COLO668 (cell line): Measurements from ENCODE around the gene GPR137B.

Source experiments
- DNase-seq: peaks from one replicate; lab custom pipeline; 2025; ENCODE audit not compliant: unreplicated experiment; lab: John Stamatoyannopoulos, UW

Gene GPR137B

GRCh38 chr1:236142253-236143103 is at the start of gene GPR137B:
TSS of gene GPR137B (plus strand) at chr1:236142539. CDS start at chr1:236142623, 84 bp downstream.
- peak; percentile 61 for DNase-seq

- no peak for DNase-seq
These were observed 49.4 kb upstream of the GPR137B start for GRCh38 chr1:236092899-236093298.

GRCh38 chr1:236095705-236096520 is 46.4 kb upstream of the GPR137B start:
- no peak for DNase-seq

- DNase-seq, result peak; percentile 89
These were observed 45.5 kb upstream of the GPR137B start for GRCh38 chr1:236096660-236097482.

GRCh38 chr1:236098267-236098666 is 44.1 kb upstream of the GPR137B start:
- no peak for DNase-seq

- DNase-seq, result no peak
These were observed 42.9 kb upstream of the GPR137B start for GRCh38 chr1:236099355-236099974.

GRCh38 chr1:236100799-236101198 is 41.5 kb upstream of the GPR137B start:
- DNase-seq, result no peak

GRCh38 chr1:236101233-236102200 is 40.8 kb upstream of the GPR137B start:
- DNase-seq, result no peak

- DNase-seq, result no peak
These were observed 39.7 kb upstream of the GPR137B start for GRCh38 chr1:236102611-236103010.

GRCh38 chr1:236103059-236103458 is 39.3 kb upstream of the GPR137B start:
- no peak for DNase-seq

GRCh38 chr1:236103646-236104218 is 38.6 kb upstream of the GPR137B start:
- peak; percentile 51 for DNase-seq

- no peak for DNase-seq
These were observed 35.0 kb upstream of the GPR137B start for GRCh38 chr1:236107121-236107907.

- DNase-seq, result no peak
These were observed 34.2 kb upstream of the GPR137B start for GRCh38 chr1:236108027-236108648.

GRCh38 chr1:236110137-236110536 is 32.2 kb upstream of the GPR137B start:
- DNase-seq, result no peak

GRCh38 chr1:236111527-236112331 is 30.6 kb upstream of the GPR137B start:
- DNase-seq, result no peak

GRCh38 chr1:236112332-236112627 is 30.1 kb upstream of the GPR137B start:
- DNase-seq, result no peak

- DNase-seq, result no peak
These were observed 28.9 kb upstream of the GPR137B start for GRCh38 chr1:236113324-236114032.
